Suprapubic skin (tissue), 3 donors: ENCODE data around the gene HCFC1.

Experiments used
- EP300 ChIP-seq: sonication (generic); formaldehyde crosslinking; IDR thresholded peaks from one replicate; pipeline ENCODE4 v1.6.1; 2017; ENCODE audit warnings: antibody characterized with exemption
- TF ChIP-seq, protein P1 (sequence below), 2 donors: fragments of 200-600 bp in 1 of 2; fragments of 450-650 bp in 1 of 2; sonication (generic) in 1 of 2; IDR thresholded peaks; one replicate each; pipeline ENCODE4 v1.5.1; 2016 to 2019; ENCODE audit warnings: antibody characterized with exemption in 2 of 2, mild to moderate bottlenecking in 1 of 2, moderate library complexity in 1 of 2

DNA sequence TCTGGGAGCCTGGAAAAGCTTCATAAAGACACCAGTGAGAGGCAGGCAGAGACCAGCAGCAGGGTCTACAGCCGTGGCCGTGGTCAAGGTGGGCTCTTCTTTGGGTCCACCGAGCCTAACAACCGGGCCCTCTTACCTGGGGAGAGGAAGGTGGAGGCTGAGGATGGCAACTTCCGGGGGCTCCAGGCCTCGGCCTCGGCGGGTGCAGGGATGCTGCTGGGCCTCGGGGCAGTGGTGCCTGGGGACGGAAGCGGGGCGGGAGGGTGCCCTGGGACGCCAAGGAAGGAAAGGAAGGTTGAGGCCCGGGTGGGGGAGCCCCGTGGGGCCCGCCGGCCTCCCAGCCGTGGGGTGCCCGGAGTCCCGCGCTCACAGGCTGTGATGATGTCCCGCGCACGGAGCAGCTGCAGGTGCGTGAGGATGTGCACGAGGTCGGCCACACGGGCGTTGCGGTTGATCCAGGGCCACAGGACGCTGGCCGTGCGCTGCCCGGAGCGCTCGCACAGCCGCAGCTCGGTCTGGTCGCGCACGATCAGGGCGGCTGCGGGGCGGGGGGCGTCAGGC lies 47.5 kb upstream of the HCFC1 start:
- no peak for TF ChIP-seq EP300
- TF ChIP-seq, protein P1, sequence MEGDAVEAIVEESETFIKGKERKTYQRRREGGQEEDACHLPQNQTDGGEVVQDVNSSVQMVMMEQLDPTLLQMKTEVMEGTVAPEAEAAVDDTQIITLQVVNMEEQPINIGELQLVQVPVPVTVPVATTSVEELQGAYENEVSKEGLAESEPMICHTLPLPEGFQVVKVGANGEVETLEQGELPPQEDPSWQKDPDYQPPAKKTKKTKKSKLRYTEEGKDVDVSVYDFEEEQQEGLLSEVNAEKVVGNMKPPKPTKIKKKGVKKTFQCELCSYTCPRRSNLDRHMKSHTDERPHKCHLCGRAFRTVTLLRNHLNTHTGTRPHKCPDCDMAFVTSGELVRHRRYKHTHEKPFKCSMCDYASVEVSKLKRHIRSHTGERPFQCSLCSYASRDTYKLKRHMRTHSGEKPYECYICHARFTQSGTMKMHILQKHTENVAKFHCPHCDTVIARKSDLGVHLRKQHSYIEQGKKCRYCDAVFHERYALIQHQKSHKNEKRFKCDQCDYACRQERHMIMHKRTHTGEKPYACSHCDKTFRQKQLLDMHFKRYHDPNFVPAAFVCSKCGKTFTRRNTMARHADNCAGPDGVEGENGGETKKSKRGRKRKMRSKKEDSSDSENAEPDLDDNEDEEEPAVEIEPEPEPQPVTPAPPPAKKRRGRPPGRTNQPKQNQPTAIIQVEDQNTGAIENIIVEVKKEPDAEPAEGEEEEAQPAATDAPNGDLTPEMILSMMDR (IDR thresholded peaks at IDR 0.05), result no peak
